HEK293 (cell line): Measurements from ENCODE around the gene STAC2.

Experiments used
- TF ChIP-seq, protein P1 (sequence below): fragments of 450-650 bp; formaldehyde crosslinking; IDR thresholded peaks from 2 replicates; pipeline ENCODE4 v1.5.1; 2016; ENCODE audit warnings: missing biosample characterization, missing genetic modification characterization
- TF ChIP-seq, protein P2 (sequence below): fragments of 450-650 bp; formaldehyde crosslinking; IDR thresholded peaks from 2 replicates; pipeline ENCODE4 v1.5.1; 2016; ENCODE audit warnings: missing biosample characterization, missing genetic modification characterization

- TF ChIP-seq, protein P1, sequence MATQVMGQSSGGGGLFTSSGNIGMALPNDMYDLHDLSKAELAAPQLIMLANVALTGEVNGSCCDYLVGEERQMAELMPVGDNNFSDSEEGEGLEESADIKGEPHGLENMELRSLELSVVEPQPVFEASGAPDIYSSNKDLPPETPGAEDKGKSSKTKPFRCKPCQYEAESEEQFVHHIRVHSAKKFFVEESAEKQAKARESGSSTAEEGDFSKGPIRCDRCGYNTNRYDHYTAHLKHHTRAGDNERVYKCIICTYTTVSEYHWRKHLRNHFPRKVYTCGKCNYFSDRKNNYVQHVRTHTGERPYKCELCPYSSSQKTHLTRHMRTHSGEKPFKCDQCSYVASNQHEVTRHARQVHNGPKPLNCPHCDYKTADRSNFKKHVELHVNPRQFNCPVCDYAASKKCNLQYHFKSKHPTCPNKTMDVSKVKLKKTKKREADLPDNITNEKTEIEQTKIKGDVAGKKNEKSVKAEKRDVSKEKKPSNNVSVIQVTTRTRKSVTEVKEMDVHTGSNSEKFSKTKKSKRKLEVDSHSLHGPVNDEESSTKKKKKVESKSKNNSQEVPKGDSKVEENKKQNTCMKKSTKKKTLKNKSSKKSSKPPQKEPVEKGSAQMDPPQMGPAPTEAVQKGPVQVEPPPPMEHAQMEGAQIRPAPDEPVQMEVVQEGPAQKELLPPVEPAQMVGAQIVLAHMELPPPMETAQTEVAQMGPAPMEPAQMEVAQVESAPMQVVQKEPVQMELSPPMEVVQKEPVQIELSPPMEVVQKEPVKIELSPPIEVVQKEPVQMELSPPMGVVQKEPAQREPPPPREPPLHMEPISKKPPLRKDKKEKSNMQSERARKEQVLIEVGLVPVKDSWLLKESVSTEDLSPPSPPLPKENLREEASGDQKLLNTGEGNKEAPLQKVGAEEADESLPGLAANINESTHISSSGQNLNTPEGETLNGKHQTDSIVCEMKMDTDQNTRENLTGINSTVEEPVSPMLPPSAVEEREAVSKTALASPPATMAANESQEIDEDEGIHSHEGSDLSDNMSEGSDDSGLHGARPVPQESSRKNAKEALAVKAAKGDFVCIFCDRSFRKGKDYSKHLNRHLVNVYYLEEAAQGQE (tag by site-specific recombination), result no peak
- TF ChIP-seq, protein P2, sequence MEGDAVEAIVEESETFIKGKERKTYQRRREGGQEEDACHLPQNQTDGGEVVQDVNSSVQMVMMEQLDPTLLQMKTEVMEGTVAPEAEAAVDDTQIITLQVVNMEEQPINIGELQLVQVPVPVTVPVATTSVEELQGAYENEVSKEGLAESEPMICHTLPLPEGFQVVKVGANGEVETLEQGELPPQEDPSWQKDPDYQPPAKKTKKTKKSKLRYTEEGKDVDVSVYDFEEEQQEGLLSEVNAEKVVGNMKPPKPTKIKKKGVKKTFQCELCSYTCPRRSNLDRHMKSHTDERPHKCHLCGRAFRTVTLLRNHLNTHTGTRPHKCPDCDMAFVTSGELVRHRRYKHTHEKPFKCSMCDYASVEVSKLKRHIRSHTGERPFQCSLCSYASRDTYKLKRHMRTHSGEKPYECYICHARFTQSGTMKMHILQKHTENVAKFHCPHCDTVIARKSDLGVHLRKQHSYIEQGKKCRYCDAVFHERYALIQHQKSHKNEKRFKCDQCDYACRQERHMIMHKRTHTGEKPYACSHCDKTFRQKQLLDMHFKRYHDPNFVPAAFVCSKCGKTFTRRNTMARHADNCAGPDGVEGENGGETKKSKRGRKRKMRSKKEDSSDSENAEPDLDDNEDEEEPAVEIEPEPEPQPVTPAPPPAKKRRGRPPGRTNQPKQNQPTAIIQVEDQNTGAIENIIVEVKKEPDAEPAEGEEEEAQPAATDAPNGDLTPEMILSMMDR, result no peak
These were observed 55.6 kb downstream of the STAC2 start for GRCh38 chr17:39170109-39170508.
